ENCODE results near the gene ALAS1.

GRCh38 chr3:52250122-52250521 is 52.2 kb downstream of the ALAS1 start:
- no peak for TF ChIP-seq CTCF (IDR thresholded peaks at IDR 0.05; ENCODE audit: poor library complexity)
- no peak for TF ChIP-seq EZH2 (IDR thresholded peaks at IDR 0.05; ENCODE audit: borderline replicate concordance)
